HG03039 (cell line): Measurements from ENCODE around the gene AMFR.

Source experiments
- ATAC-seq: cut with Tn5 transposase; IDR thresholded peaks from one replicate; pipeline ENCODE4 v1.9.1; 2021; ENCODE audit warnings: mild to moderate bottlenecking, moderate library complexity; ENCODE audit not compliant: unreplicated experiment

The AMFR gene

DNA sequence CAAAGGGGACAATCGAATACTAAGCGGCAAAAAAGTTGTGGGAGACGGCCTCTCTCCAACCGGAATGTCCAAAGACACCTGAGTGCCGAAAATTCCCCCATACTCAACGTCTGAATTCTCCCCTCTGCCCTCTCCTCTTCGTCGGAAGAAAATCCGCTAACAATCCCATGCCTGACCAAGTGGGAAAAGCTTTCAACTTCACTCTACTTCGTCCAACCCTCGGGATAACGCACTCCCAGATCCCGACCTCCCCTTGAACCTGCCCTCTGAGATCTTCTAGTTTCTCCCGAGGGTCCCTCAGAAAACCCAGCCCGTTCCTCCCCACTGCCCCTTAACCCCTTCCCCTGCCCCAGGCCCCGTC is 961 bp downstream of the AMFR start:
- ATAC-seq: no peak

DNA sequence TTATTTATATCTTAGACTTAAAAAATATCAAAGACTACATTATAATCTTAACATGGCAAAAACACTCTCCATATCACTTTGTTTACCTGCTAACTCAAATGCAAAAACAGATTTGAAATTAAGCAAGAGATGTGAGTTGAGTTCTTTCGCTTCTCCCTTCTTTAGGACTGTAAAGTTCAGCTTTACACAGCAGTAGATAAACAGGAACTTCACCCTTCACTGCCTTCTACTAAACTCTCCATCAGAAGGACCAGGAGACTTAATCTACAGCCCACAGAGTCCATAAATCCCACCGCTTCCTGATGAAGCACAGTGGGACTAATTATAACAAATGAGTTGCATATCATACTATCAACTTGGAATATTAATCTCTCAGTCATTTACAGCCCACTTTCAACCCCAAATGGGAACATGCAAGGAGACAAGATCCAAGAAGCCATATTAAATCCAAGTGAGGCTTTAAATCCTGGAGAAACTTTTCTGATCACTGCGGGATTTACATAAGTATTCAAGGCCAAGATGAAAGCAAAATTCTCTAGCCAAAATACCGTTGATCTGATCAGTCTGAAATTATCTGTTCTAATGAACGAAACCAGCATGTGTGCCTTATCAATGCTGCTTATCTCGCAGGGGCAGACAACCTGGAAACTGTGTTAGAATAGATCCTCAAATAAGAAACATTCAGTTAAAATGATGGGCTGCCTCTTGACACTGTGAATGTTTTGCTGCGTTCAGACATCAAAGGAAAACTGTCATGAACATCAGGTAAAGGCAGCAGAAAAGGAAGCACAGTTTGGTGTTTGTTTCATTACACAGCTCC is 1.6 kb downstream of the AMFR start:
- no peak for ATAC-seq

DNA sequence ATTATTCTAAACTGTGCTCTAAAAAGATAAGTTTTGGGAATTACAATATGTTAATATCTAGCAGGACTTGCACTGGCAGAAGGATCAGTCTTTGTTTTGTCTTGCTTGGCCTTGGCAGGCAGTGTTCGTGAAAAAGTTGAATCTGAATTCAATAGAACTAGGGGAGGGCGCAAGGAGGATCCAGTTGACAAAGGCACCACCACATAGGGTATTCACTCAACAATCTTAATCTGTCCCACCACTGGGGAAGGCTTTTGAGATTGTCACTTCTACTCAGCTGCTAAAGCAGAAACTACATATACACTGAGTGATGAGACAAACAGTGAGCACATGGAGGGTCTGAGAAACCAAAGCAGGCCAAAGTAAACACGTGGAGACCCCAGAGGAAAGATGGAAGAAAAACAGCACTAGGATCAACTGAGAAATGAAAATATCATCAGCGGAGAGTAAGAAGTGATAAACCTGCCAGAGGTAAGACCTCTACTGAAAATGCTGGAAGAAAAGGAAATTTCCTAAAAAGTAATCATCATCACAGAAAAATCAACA is 2.4 kb downstream of the AMFR start:
- no peak for ATAC-seq

DNA sequence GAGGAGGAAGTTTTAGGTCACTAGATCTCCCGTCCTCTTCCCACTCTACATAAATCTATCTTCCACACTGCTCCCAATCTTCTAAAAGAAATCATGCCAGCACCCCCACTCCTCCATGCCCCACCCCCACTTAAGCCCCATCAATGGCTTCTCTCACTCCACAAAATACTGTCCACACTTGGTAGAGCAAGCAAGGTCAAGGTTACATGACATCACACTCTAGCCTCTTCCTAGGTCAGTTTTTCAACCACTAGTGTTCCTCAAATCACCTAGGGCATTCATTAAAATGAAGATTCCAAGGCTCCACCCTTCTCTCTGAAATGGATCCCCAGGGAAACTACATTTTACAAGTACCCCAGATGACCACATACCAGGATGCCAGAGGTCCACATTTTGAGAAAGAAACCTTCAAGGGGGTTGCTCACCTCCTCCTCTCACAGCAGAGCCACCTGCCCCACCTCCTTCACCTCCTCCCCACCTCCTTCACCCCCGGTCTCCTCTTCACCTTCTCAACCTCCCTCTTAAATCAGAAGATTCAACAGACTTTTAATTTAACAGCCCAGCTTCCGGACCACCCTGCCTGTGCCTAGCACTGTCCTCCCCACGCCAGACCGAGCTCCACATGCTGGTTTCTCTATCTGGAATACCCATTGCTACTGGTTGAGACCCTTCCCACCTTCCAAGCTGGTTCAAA is 3.2 kb downstream of the AMFR start:
- no peak for ATAC-seq

DNA sequence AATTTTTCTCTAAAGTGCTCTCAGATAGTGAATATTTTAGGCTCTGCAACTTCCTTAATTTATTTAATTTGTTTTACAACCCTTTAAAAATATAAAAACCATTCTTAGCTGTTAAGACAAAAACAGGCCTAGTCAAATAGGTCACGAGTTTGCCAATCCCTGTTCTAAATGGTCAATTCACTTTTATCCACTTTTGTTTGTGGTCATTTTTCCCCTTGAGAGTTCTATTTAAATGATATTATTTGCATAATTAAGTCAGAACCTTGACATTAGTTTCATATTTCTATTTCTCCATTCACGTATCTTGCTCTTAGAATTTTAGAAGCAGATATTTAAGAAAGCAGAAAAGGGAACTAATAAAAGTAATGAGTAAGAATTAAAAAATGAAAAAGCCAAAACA is 4.0 kb downstream of the AMFR start:
- no peak for ATAC-seq

DNA sequence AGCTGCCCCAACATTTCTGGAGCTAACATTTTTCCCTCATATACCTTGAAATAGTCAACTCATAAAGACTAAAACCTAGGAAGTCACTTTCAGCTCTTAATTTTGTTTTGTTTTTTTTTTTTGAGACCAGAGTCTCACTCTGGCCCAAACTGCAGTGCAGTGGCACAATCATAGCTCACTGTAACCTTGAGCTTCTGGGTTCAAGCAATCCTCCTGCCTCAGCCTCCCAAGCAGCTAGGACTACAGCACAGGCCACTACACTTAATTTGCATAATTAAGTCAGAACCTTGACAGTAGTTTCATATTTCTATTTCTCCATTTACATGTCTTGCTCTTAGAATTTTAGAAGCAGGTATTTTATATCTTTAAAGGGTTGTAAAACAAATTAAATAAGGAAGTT is 4.7 kb downstream of the AMFR start:
- ATAC-seq: no peak

DNA sequence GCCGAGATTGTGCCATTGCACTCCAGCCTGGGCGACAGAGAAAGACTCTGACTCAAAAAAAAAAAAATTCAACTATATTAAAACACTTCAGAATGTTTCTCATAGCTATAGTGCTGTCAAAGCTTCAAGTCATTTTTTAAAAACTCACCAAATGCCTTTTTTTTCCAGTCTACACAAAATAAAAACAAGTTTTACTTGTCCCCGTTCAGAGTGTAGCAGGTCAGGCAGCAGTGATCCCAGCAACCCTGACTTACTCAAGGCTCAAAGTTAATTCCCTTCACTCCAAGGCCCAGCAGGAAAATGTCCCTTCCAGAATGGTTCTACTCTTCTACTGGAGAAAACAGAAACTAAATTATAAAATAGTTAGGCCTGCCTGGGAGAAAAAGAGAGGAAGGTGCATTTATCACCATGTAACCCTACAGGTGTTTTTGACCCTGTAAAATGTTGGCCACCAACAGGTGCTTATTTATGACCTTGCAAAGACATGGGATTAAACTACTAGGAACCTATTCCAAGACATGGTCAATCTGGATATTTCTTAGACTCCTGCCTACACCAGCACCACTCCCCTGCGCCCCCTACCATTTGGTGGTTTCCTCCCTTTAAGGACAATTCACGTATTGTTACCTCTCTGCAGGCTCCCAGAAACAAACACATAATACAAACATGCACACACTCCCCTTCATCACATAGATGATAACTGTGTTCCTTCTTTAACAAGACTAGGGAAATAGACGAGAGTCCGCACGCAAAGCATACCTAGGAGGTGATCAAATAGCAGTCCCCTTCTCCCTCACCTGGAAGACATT is 5.4 kb downstream of the AMFR start:
- no peak for ATAC-seq

DNA sequence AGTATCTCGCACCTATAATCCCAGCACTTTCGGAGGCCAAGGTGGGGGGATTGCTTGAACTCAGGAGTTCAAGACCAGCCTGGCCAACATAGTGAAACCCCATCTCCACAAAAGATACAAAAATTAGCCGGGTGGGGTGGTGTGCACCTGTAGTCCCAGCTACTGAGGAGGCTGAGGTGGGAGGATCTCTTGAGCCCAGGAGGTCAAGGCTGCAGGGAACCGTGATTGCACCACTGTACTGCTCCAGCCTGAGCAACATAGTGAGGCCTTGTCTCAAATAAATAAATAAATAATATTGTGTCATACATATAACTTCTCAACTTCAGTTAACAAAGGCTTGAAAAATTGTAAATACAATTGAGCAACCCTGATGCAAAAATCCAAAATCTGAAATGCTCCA is 8.2 kb downstream of the AMFR start:
- no peak for ATAC-seq

DNA sequence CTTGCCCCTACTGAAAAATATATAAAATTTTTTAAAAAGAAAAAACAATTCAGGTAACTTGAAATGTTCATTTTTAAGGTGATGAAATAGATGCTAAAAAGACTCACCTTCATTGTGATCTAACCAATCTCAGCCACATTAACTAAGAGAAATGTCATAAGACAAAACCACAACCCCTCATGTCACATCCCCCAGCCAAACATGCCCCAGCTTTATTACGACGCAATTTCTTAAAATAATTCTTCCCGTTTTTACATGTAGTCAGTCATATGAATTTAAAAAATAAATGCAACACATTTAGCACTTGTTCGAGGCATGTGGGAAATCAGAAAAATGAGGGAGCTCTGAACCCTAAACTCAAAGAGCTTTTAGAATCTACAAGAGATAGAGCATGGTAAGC is 9.5 kb downstream of the AMFR start:
- no peak for ATAC-seq

DNA sequence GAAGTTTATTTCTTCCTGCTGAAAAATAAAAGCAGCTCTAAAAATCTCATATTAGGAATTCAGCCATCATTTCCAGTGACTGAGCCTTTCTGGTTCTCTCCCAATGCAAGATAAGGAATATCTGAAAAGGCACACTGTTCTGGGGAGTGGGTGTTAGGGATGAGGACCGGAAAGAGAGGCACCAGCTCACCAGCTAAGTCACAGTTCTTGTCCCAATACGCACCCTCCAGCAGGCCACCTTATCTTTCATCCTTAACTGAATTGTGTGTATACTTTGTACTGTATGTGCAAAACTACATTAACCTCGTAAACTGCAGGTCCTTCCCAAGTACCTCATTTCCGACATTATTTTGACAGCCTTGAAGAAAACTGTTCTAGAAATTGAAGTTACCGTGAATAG is 11.0 kb downstream of the AMFR start:
- ATAC-seq: no peak

DNA sequence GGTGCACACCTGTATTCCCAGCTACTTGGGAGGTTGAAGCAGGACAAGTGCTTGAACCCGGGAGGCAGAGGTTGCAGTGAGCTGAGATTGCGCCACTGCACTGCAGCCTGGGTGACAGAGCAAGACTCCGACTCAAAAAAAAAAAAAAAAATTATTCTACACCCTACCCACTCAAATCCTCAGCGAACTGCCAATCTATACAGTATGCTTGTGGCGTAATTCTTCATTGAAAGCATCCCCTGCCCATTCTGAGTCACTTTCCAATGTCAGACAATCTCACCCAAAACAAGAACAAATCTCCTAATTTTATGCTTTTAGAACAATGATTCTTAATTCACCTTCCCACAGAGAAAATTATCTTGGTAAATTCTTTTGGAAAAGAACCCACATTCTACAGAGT is 12.0 kb downstream of the AMFR start:
- ATAC-seq: no peak

DNA sequence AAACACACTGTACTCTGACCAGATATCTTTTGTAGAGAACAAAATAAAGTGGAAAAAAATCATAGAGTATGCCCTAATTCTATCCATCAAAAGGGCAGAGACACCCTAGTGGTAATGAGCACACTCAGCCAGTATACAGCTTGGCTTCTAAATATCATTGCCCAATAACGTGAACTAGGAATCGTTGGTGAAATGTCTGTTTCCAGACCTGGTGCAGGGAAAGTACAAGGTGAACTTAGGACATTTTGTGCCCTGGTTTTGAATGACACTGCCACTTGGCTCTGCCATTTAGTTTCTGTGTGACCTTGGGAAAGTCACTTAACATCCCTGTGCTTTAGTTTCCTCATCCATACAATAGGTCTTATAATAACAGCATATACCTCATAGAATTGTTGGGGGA is 13.7 kb downstream of the AMFR start:
- no peak for ATAC-seq

DNA sequence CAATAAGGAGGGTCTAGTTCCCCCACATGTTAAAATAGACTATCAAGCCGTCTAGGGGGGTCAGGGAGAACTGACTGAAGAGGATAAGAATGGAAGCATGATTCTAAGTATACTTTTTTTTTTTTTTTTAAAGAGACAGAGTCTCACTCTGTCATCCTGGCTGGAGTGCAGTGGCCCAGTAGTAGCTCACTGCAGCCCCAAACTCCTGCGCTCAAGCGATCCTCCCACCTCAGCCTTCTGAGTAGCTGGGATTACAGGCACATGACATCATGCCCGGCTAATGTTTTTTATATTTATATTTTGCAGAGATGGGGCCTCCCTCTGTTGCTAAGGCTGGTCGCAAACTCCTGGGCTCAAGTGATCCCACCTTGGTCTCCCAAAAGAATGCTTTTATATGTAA is 14.2 kb downstream of the AMFR start:
- ATAC-seq: no peak

DNA sequence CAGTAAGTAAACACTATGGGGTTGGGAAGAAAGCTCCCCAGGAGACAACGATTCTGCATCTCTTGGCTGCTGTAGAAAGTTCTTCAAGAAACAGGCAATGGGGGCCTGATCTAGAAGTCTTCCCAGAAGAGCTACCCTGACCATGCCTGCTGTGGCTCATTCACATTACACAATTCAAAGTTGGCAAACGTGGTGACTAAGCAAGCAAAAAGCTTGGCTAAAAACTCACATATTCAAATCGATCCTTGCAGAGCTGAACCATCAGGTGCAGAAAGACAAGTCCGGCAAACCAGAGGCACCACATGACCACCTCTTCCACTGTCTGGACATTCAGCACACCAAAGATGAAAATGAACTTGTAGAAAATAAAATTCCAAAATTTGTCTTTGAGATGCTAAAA is 16.1 kb downstream of the AMFR start:
- ATAC-seq: no peak

DNA sequence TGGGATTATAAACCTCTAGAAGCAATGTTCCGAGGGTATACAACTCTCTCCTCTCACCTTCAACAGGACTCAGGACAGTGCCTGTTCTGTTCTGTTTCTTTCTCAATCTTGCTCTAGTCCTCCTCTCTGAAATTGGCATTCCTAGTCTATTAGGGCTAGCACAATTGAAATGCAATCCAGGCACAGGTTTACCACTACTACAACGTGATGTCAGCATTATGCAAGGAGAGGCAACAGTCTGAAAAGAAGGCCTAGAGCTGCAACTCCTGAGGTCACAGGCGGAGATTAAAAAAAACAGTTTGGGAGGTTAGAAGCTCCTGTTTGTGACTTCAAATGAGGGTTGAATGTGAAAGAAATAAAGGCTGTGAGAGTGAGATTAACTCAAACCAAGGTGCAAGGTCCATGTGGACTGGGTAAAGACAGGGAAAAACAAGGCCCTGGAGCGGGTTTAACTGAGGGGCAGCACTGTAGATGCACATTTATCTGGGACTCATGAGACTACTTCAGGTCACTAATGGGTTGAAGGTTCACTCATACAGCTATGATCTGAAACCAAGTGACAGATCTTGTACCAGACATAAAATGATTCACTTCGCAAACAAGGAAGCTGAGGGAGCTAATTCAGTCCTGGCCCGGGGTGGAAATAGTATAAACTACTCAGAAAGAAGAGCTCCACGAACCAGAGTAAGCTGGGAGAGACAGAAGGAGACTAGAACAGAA is 16.8 kb downstream of the AMFR start:
- no peak for ATAC-seq

DNA sequence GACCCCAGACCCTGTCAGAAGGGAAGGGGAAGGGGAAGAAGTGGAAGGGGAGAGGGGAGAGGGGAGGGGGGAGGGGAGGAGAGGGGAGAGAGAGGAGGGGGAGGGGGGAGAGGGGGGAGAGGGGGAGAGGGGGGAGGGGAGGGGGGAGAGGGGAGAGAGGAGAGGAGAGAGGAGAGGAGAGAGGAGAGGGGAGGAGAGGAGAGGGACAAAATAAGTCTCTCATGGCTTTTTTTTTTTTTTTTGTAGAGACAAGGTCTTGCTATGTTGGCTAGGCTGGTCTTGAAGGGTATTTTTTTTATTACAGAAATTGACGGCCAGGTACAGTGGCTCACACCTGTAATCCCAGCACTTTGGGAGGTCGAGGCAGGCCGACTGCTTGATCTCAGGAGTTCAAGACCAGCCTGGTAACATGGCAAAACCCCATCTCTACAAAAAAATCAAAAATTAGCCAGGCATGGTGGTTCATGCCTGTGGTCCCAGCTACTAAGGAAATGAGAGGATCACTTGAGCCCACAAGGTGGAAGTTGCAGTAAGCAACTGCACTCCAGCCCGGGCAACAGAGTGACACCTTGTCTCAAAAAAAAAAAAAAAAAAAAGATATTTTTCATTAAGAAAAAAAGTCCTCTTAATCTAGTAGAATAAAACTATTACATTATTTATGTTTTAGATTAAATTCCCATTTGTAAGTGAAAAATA is 19.2 kb downstream of the AMFR start:
- no peak for ATAC-seq

DNA sequence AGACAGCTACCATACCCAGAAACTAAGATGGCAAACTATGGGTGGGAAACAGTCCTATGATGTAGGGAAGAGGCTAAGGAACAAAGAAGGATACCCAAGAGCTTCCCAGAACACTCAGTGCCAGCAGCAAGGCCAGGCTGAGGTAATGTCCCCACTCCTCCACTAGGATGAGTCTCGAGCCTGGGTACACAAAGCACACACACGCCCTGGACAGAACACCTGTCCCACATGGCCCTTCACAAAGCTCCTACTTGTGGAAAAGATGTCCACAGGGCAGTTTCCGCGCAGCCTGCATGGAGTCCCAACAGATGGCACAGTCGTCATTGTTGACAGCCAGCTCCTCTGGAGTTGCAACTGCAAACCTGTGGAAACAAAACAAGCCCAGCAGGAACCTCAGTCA is 23.9 kb downstream of the AMFR start:
- ATAC-seq: no peak

DNA sequence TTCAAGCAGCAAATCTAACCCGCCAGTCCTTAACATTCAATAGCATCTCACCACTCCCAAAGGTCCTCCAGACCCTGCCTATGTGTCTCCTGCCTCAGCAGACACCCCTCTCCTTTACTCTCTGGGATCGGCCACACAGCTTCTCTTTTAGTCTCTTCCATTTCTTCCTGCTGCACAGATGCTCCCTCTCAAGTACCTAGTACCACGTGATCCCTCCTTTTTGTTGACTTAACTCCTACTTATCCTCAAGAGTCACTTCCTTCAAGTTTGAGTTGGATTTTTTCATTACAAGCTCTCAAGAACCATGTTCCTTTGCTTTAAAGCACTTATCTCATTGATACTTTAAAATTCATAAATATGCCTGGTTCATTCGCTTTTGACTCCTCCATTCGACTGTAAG is 24.9 kb downstream of the AMFR start:
- ATAC-seq: no peak

DNA sequence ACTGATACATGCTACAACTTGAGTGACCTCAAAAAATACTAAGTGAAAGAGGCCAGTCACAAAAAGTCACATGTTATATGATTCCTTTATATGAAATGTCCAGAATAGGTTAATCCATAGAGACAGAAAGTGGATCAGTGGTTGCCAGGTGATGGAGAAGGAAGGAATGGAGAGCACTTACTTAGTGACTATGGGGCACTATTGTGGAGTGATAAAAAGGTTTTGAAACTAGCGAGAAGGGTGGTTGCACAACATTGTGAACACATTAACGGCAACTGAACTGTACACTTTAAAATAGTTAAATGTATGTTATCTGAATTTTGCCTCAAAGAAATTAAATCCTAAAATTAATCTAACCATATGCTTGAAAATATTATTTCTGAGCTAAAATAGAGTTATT is 25.9 kb downstream of the AMFR start:
- no peak for ATAC-seq

DNA sequence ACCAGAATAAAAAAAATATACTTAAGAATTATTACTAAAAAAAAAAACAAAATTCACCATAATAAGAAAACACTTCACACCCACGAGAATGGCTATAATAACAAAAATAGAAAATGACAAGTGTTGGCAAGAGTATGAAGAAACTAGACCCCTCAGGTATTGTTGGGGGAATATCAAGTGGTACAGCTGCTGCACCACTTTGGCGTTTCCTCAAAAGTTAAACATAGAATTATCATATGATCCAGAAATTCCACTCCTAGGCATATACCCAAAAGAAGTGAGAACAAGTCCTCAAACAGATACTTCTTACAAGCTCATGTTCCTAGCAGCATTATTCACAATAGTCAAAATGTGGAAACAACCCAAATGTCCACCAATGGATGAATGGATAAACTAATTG is 26.3 kb downstream of the AMFR start:
- ATAC-seq: no peak
